Suppressor macrophage treated with lipopolysaccharide for 4 hours (primary cell): ENCODE results near the gene CDS2.

Experiments
- DNase-seq: peaks from one replicate; pipeline ENCODE4 v3.0.0-alpha.2; 2020

Gene CDS2

DNA sequence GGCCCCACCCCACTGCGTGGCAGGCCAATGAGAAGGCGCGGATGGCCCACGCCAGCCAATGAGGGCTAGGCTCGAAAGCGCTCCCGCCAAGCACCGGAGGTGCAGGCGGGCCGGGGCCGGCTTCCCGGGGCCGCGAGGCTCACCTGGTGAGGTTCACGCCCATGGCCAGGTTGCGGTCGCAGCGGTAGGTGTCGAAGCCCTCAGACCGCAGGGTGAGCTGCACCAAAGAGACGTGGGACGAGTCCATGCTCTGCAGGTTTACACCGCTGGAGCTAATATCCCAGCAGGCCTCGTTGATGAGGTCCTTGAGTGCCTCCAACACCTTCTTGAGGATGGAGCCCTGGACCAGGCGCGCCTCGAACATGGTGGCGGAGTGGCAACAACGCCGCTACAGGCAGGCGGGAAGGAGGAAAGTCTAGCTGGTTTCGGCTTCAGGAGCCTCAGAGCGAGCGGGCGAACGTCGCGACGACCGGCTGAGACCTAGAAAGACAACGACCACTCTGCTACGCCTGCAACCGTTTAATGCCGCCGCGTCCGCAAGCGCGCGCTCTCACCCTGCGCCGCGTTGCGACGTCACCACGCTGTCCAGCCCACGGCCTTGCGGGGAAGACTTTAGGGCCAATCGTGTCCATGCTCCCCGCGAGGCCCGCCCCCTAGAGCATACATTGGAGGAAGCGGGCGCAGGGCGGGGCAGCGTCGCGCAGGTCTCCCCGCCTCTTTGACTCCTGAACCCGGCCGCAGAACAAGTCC is 7.2 kb upstream of the CDS2 start, which contains the start of gene PCNA:
PCNA (minus strand) TSS at position 524 of the 750 bp plus-strand sequence; CDS start at position 364, 160 bp downstream.
- DNase-seq, result peak; percentile 98

DNA sequence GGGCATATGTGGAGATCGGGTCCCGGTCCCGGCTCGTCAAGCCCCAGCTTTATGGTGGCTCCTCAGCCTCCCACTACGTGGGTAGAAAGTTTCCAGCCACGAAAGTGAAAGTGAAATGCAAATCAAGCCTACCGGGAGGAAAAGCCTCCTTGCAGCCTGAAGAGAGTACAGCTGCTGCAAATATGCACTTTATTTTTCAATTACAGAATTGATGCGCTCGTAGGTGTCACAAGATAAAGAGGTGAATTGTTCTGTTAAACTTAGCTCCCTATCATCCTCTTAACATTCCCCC is 6.7 kb upstream of the CDS2 start:
- DNase-seq, result no peak

DNA sequence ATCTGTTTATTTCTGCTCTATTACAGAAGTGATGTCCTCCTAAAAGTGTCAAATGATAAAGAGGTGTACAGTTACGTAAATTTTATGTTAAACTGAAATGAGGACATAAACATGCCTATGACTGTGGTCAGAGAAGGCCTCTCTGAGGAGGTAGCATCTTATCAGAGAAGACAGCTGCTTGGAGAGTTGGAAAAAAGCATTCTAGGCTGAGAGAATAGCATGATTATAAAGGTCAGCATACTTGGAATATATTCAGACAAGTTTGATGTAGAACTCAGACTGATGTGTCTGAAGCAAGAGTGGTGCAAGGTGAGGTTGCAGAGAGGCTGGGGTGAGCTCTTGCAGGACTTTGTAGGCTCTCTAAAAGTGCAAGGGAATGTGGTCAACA is 3.9 kb upstream of the CDS2 start:
- no peak for DNase-seq

DNA sequence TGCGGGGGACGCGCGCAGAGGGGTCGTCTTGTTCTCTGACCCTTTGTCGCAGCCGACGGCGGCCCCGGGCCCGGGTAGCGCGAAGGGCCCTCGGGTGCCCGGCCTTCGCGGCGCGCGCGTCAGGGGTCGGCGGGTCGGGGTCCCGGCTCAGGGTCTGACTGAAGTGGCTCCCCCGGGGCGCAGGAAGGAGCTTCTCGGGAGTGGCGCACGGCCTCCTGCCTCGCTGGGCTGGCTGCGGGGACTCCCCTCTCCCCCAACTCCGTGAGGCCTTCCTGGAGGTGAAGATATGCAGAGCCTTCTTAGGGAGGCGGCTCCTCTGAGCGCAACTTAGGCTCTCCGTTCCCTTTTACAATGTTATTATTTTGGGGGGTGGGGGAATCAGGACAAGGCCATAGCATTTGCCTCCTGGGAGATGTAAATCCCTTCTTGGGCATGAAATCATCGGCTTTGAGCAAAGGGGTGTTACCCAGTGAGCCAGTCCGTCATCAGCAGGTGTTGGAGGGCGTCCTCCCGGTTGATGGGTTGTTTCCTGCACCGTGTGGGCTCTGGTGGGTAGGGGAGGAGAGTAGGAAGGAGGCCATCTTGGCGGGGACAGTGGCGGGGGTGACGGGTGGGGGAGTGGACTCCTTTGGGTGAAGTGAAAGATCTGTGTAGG is 523 bp downstream of the CDS2 start:
- peak; percentile 52 for DNase-seq

DNA sequence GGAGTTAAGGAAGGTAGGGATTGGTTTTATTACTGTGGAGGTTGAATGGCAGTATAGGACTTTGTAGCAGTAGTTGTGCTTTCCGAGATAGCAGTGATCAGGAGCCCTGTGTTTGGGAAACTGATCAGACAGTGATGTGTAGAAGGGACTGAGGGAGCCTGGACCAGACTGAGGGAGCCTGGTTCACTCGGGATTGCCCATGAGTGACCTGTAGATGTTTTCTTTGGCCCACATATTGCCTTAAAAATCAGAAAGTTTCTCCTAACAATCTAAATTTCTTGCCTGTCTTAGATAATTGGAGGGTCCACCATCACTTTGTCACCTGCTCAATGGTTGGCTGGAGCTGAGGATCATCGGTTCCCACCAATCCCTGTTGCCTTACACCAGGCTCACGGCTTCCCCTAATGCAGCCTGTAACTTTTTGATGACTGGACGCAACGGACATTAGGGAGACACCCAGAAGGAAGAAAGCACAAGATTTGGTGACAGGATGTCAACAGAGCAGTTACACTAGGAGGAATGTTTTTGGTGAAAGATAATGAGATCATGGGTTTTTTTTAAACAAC is 1.1 kb downstream of the CDS2 start:
- peak; percentile 79 for DNase-seq

DNA sequence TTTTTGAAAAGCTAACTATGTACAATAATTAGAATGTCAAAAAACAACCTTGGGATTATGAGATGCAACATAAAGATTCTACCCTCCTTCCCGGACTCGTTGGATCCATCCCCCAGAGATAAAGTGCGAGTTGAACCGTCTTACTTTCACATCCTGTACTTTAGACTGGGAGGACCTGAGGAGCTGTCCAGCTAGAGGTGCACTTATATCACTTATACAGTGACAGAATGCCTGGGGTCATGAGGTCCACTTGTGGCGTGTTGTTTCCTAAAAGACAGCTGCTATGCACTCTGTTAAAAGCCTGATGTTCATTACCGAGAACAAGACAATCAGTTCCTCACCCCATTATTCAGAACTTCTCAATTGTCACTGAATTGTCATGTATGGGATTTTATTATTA is 2.1 kb downstream of the CDS2 start:
- DNase-seq, result no peak

DNA sequence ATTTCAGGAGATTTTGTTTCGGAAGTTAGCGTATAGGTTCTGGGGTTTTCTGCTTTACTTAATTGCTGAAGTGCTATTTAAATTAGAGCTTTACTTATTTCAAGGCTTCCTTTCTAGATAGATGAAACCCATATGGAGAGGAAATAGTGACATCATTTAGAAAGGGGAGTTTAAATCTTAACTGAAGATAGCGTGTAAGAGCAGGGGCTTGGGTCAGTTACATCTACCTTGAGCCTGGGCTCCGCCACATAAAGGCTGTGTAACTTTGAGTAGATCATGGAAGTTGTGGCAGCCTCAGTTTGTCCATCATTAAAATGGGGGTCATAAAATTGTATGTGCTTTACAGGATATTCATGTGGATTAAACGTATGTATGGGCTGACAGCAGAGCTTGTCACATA is 4.7 kb downstream of the CDS2 start:
- no peak for DNase-seq

DNA sequence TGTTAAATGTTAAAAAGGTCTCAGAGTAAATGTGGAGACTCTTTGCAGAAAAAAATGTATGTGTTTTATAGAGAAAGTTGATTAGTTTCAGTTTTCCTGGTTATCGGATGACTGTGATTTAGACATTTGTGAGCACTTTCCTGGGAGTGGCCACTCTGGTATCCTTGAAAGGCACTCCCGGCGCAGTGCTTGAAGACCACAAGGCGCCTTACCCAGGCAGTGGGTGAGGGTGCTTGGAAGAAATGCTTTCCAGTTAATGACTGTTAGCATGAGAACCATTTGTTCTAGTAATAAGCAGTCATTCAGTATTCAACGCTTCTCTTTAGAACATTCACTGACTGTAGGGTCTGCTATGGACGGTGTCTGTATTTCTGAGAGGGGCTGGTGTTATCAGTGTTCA is 7.2 kb downstream of the CDS2 start:
- no peak for DNase-seq

GRCh38 chr20:5135363-5136012 is 8.7 kb downstream of the CDS2 start:
- no peak for DNase-seq

DNA sequence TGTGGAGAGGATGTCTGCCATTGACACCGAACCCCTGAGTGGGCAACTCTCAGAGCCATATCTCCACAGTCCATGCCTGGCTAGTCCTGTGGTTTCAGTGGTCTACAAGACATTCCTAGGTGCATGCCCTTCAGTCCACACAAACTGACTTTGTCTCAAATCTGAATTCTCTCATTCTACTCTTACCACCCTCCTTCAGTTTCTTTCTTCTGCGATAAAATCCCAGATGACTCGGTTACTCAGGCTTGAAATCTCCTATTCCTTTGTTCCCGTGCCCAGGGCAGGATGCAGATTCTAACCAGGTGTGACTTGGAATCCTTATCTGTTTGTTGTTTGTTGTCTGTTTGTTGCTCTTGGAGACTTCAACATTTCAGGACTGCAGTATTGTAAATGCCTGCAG is 9.3 kb downstream of the CDS2 start:
- DNase-seq, result no peak

DNA sequence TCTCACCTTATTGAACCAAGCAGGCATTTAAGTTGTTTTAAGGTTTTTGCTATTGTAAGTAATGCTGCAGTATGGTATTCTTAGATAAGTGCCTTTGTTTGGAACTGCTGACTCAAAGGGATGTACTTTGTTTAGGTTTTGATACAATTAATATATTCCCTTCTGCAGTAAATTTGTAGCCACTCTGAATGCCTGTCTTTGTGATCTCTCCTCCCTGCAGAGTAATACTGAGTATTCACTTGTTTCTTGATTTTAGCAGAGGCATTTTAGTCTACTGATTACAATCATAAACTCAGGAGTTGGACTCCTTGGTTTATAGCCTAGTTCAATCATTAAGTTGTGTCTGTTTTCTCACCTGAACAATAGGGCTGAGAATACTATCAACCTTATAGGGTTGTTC is 13.4 kb downstream of the CDS2 start:
- DNase-seq, result no peak

GRCh38 chr20:5141615-5142014 is 14.8 kb downstream of the CDS2 start:
- no peak for DNase-seq

DNA sequence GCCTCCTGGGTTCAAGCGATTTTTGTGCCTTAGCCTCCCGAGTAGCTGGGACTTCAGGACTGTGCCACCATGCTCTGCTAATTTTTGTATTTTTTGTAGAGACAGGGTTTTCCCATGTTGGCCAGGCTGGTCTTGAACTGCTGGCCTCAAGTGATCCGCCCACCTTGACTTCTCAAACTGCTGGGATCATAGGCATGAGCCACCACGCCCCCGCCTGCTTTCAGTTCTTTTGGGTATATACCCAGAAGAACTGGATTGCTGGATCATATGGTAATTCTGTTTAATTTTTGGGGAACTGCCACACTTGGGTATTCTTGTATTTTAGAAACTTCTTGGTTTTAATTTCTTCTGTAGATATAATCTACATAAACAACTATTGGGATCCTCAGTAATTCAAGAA is 17.0 kb downstream of the CDS2 start:
- peak; percentile 75 for DNase-seq

DNA sequence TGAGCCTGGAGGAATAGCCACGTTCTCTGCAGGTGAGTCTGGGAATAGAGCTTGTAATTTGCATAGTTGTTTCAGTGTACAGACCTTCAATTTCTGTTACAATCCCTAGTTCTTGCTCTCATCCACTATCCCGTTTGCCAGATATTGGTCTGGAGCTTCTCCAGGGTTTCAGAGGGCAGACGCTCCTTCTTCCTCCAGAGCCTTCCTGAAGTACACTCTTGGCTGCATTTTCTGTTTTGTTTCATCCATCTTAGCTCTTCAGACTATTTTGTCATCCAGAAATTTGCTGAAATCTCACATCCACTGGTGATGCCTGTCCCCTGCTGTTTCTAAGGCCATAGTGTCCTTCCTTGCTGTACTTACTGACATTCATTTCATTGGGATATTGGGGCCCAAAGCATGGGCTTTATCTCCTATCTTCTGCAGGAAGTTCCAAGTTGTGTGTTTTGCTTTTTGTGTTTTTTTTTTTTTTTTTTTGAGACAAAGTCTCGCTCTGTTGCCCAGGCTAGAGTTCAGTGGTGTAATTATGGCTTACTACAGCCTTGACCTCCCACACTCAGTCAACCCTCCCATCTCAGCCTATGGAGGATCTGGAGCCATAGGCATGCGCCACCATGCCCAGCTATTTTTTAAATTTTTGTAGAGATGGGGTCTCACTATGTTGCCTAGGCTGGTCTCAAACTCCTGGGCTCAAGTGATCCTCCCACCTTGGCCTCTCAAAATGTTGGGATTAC is 18.7 kb downstream of the CDS2 start:
- peak; percentile 20 for DNase-seq

- peak; percentile 73 for DNase-seq
These were observed 19.4 kb downstream of the CDS2 start for GRCh38 chr20:5146099-5146668.

- DNase-seq, result peak; percentile 71
These were observed 20.2 kb downstream of the CDS2 start for GRCh38 chr20:5146871-5147592.

DNA sequence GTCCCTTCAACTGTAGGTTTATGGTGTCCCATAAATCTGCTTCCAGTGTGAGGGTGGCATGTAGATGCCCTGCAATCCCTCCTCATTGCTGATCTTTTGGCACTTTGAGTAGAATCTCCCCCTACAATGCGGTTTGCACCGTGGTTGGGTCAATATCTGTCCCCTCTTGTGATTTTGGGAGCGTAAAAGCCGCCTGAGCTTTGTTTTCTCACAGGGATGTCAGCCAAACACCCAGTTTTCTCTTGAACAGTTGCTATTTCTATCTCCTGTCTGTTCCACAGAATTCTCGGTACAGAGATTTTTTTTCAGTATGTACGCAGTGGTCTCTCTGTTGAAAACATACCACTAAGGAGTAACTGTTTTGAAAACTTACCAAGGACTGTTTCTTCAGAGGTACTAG is 21.8 kb downstream of the CDS2 start:
- DNase-seq, result no peak

DNA sequence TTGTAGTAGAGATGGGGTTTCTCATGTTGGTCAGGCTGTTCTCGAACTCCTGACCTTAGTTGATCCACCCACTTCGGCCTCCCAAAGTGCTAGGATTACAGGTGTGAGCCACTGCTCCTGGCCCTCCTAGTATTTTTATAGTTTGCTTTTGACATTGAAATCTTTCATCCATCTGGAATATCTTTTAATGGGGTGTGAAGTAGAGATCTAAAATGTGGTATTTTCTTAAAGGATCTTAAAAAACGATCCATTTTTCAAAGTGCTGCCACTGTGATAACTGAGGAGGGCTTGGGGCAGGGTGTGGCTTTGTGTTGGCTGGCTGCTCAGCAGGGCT is 23.1 kb downstream of the CDS2 start:
- no peak for DNase-seq

DNA sequence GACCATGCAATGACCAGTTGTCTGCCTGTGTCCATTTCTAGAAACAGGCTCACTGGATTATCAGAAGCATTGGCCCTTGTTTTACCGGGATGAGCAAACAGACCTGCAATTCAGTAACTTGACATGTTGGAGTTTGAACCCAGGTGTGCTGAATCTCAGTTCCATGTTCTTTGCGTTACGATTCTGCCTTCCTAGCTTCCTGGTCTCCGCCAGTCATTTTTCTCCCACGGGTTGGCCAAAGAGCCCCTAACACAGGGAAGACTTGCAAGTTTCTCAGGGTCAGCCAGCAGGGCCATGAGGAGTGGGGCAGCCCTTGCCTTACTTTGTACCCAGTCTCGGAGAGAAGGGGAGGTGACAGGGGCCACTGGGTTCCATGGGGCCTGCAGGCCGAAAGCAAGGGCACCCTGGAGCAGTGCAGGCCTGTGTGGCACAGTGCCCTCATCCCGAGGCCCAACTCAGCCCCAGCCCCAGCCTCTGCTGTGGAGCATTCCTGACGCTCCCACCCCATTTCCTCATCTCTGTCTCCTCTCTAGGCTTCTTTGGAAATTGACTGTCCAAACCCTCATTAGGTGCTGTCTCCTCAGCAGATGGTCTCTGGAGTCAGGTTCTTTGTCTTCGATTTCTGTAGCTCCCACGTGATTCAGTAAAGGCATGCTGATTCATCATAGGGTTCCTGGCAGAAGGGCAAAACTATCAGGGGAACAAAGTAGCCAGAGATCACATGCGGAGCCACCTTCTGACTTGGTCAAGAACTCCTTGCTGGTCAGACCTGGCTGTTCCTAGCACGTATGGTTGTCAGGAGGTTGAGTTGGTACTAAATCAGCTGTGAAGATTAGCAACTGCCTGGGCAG is 23.6 kb downstream of the CDS2 start:
- DNase-seq, result peak; percentile 32

DNA sequence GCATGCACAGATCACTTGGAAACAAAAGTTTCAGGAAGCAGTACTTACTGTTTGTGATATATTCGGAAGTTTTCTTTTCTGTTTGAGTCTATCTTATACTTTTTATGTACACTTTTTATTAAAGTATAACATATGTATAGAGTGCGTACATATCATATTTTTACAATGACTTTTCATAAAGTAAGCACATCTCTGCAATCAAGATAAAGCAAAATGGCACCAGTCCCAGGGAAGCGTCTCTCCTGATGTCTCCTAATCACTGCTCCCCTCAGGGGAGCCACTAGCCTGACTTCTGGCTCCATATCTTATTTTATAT is 26.3 kb downstream of the CDS2 start:
- no peak for DNase-seq
